Stimulated activated CD4-positive, alpha-beta T cell treated with anti-CD3 and anti-CD28 coated beads, Interleukin-1b, Interleukin-23, amount 100 ng/mL, for 1 hour (primary cell): ENCODE results near the gene GPR101.
"Not testable (repeated sequence)": the region's sequence is repeated elsewhere in the genome, so short reads cannot be mapped to it uniquely, and the experiment has no call there.

Experiments used
- DNase-seq, 2 donors: peaks; one replicate each; pipeline ENCODE4 v3.0.0-alpha.2; 2020; ENCODE audit warnings: low read depth in 2 of 2

Gene GPR101

DNA sequence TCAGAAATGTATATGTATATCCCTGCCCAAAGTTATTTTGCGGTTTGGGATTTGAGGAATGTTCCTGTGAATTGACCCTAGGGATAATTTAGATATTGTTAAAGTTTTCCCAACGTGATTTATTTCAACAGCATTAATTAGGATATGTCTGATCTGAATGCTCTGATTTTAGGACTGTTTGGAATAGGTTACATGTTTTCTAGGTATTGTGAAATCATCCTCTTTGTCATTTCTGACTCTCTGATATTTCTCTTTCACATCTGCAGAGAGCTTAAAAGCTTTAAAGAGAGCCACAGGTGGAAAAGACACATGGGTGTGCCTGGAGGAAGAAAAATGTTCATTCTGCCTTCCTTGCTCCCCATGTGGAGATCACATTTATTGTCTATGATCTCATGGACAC is 5.1 kb downstream of the GPR101 start:
- DNase-seq: no peak

- no peak for DNase-seq
Observed at GRCh38 chrX:137025930-137026329, 7.9 kb downstream of the GPR101 start.

- DNase-seq: not testable (repeated sequence)
Observed at GRCh38 chrX:137000236-137000635, 33.6 kb downstream of the GPR101 start.

DNA sequence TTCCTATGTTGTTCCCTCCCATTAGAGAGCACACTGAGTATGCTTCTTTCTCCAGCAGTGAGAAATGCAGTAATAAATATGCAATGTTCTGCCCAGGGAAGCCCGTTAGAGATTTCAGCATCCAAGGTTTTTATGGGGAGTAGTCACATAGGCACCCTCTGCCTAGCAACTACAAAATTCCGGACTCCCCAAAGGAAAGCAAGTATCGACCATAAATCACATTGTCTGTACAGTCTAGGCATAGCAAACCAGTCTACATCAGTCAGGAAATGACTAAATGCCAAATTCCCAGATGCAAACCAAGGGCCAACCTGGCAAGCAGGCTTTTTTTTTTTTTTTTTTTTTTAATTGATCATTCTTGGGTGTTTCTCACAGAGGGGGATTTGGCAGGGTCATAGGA is 34.8 kb downstream of the GPR101 start:
- DNase-seq: no peak
